GM12891 (cell line): ENCODE data around the gene DNAJC30.

Experiments
- PAX5 ChIP-seq: IDR thresholded peaks from 2 replicates; pipeline ENCODE4 v1.6.1; 2011; ENCODE audit warnings: low read length, moderate library complexity, mild to moderate bottlenecking; ENCODE audit not compliant: insufficient read depth, severe bottlenecking
- POLR2A ChIP-seq: IDR thresholded peaks from 2 replicates; pipeline ENCODE4 v1.6.1; 2011; ENCODE audit warnings: low read depth, low read length, control low read depth
- POLR2AphosphoS5 ChIP-seq: IDR thresholded peaks from 2 replicates; pipeline ENCODE4 v1.6.1; 2011; ENCODE audit warnings: low read depth, low read length, control low read depth
- SPI1 ChIP-seq: IDR thresholded peaks from 2 replicates; pipeline ENCODE4 v1.6.1; 2011; ENCODE audit warnings: low read depth, low read length, control low read depth
- TAF1 ChIP-seq: IDR thresholded peaks from 2 replicates; pipeline ENCODE4 v1.6.1; 2011; ENCODE audit warnings: low read depth, low read length, control low read depth

DNA sequence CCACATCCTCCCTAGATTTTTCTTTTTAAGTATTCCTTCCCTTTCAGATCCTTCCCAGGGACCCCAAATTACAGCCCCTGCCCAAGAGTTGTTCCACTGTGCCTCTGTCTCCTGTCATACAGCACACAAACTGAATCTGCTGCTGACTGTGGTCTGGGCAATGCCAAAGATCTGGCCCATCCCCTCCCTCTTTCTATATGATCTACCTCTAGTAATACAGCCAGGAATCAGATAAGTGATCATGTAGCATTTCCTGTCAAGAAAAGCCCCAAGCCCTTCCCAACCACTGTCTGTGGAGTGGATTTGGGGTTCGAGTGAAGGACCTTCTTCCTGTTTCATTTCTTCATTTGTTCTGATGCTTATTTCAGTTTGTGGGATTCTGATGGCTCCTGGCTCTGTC, 29.5 kb upstream of the DNAJC30 start:
- no peak for TF ChIP-seq POLR2A
- no peak for TF ChIP-seq POLR2AphosphoS5
- no peak for TF ChIP-seq TAF1
- TF ChIP-seq SPI1: no peak
- no peak for TF ChIP-seq PAX5
